22Rv1 (cell line): ENCODE results near the gene GNG14.

Experiments used
- CTCF ChIP-seq: fragments of 450-650 bp; IDR thresholded peaks from 2 replicates; pipeline ENCODE4 v1.5.1; 2017; ENCODE audit warnings: mild to moderate bottlenecking
- ZFX ChIP-seq: fragments of 450-650 bp; IDR thresholded peaks from 2 replicates; pipeline ENCODE4 v1.6.1; 2017; ENCODE audit warnings: antibody characterized with exemption, borderline replicate concordance

GRCh38 chr19:12722566-12723380 is 35.0 kb downstream of the GNG14 start:
- TF ChIP-seq CTCF (no peak), ZFX (no peak)
